OCI-LY7 (cell line): ENCODE data around the gene CFAP119.

Experiments used
- EZH2phosphoT487 ChIP-seq: fragments of 200-600 bp; sonication (generic); IDR thresholded peaks from 2 replicates; pipeline ENCODE4 v1.6.1; 2018; ENCODE audit warnings: low read depth, borderline replicate concordance, mild to moderate bottlenecking, mixed run types, antibody characterized with exemption, low read length, moderate library complexity, mixed read lengths
- TF ChIP-seq, protein P1 (sequence below): fragments of 200-600 bp; sonication (generic); conservative IDR thresholded peaks from 2 replicates; pipeline ENCODE4 v1.5.1; 2014; ENCODE audit warnings: mild to moderate bottlenecking, antibody characterized with exemption, low read length, moderate library complexity, mixed read lengths

DNA sequence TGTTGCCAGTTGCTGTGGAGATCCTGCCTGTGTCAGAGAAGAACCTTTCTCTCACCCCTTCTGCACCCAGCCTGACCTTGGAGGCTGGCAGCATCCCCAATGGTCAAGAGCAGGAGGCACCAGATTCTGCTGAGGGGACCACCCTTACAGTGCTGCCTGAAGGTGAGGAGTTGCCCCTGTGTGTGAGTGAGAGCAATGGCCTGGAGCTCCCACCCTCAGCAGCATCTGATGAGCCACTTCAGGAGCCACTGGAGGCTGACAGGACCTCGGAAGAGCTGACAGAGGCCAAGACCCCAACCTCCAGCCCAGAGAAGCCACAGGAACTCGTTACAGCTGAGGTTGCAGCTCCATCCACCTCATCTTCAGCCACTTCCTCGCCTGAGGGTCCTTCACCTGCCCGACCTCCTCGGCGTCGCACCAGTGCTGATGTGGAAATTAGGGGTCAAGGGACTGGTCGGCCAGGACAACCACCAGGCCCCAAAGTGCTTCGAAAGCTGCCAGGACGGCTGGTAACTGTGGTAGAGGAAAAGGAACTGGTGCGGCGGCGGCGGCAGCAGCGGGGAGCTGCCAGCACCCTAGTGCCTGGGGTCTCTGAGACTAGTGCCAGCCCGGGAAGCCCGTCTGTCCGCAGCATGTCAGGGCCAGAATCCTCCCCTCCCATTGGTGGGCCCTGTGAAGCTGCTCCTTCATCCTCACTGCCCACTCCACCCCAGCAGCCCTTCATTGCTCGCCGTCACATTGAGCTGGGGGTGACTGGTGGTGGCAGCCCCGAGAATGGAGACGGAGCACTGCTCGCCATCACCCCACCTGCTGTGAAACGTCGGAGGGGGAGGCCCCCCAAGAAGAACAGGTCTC lies 23.8 kb downstream of the CFAP119 start:
- no peak for TF ChIP-seq EZH2phosphoT487
- TF ChIP-seq, protein P1, sequence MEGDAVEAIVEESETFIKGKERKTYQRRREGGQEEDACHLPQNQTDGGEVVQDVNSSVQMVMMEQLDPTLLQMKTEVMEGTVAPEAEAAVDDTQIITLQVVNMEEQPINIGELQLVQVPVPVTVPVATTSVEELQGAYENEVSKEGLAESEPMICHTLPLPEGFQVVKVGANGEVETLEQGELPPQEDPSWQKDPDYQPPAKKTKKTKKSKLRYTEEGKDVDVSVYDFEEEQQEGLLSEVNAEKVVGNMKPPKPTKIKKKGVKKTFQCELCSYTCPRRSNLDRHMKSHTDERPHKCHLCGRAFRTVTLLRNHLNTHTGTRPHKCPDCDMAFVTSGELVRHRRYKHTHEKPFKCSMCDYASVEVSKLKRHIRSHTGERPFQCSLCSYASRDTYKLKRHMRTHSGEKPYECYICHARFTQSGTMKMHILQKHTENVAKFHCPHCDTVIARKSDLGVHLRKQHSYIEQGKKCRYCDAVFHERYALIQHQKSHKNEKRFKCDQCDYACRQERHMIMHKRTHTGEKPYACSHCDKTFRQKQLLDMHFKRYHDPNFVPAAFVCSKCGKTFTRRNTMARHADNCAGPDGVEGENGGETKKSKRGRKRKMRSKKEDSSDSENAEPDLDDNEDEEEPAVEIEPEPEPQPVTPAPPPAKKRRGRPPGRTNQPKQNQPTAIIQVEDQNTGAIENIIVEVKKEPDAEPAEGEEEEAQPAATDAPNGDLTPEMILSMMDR = no peak
